ENCODE measurements around the gene ZNF224.
A peak's percentile ranks its signal among the peaks of the same experiment; 100 is the strongest.
"Not testable (repeated sequence)": the region's sequence is repeated elsewhere in the genome, so short reads cannot be mapped to it uniquely, and the experiment has no call there.

The ZNF224 gene

GRCh38 chr19:44113138-44113783, 19.1 kb downstream of the ZNF224 start, which contains the start of gene ZNF225:
ZNF225 (plus strand) TSS chr19:44113399; CDS start chr19:44115828, 2,429 bp downstream.
- DNase-seq (ENCODE audit: low read depth) = peak; percentile 95
- TF ChIP-seq MYC (IDR thresholded peaks at IDR 0.05; ENCODE audit: low read depth, low read length) = peak; percentile 30; the same call in 1 of the 2 replicates
- no peak for TF ChIP-seq MAX (IDR thresholded peaks at IDR 0.05; ENCODE audit: low read depth, low read length)
- TF ChIP-seq CTCF (IDR thresholded peaks at IDR 0.05; ENCODE audit: low read depth, low read length) = no peak
- TF ChIP-seq POLR2A (IDR thresholded peaks at IDR 0.05; ENCODE audit: extremely low read depth, insufficient read length) = peak; percentile 47
- H3K4me3 ChIP-seq (ENCODE audit: low read depth, low read length) = peak within 1 kb of the TSS; percentile 89

- peak; percentile 8 for DNase-seq (ENCODE audit: low read depth)
- TF ChIP-seq POLR2A (IDR thresholded peaks at IDR 0.05; ENCODE audit: extremely low read depth, insufficient read length) (no peak), MAX (IDR thresholded peaks at IDR 0.05; ENCODE audit: low read depth, low read length) (no peak), MYC (IDR thresholded peaks at IDR 0.05; ENCODE audit: low read depth, low read length) (no peak), CTCF (IDR thresholded peaks at IDR 0.05; ENCODE audit: low read depth, low read length) (no peak)
- H3K4me3 ChIP-seq (ENCODE audit: low read depth, low read length) = peak overlapping the region; percentile 89
These were observed 19.7 kb downstream of the ZNF224 start for GRCh38 chr19:44113784-44114390.

GRCh38 chr19:44121162-44121561, 27.0 kb downstream of the ZNF224 start:
- not testable (repeated sequence) for H3K4me3 ChIP-seq (ENCODE audit: low read depth, low read length); DNase-seq (ENCODE audit: low read depth)

- TF ChIP-seq MAX (IDR thresholded peaks at IDR 0.05; ENCODE audit: low read depth, low read length) = no peak
- no peak for TF ChIP-seq POLR2A (IDR thresholded peaks at IDR 0.05; ENCODE audit: extremely low read depth, insufficient read length)
- no peak for TF ChIP-seq CTCF (IDR thresholded peaks at IDR 0.05; ENCODE audit: low read depth, low read length)
- TF ChIP-seq MYC (IDR thresholded peaks at IDR 0.05; ENCODE audit: low read depth, low read length) = no peak
- no peak for DNase-seq (ENCODE audit: low read depth)
- no peak overlapping the region for H3K4me3 ChIP-seq (ENCODE audit: low read depth, low read length)
These were observed 37.8 kb downstream of the ZNF224 start for GRCh38 chr19:44131955-44132354.

GRCh38 chr19:44141191-44142058, 47.3 kb downstream of the ZNF224 start, which contains the start of gene ZNF234:
ZNF234 (plus strand) TSS chr19:44141554; CDS start chr19:44144633, 3,079 bp downstream.
- TF ChIP-seq MYC (IDR thresholded peaks at IDR 0.05; ENCODE audit: low read depth, low read length) (no peak), MAX (IDR thresholded peaks at IDR 0.05; ENCODE audit: low read depth, low read length) (no peak; the same call in 1 of the 2 replicates), CTCF (IDR thresholded peaks at IDR 0.05; ENCODE audit: low read depth, low read length) (no peak), POLR2A (IDR thresholded peaks at IDR 0.05; ENCODE audit: extremely low read depth, insufficient read length) (no peak)
- H3K4me3 ChIP-seq (ENCODE audit: low read depth, low read length) = peak within 1 kb of the TSS; percentile 89
- DNase-seq (ENCODE audit: low read depth) = peak; percentile 80

- peak; percentile 12 for DNase-seq (ENCODE audit: low read depth)
- no peak for TF ChIP-seq MAX (IDR thresholded peaks at IDR 0.05; ENCODE audit: low read depth, low read length)
- no peak for TF ChIP-seq MYC (IDR thresholded peaks at IDR 0.05; ENCODE audit: low read depth, low read length)
- no peak for TF ChIP-seq POLR2A (IDR thresholded peaks at IDR 0.05; ENCODE audit: extremely low read depth, insufficient read length)
- no peak for TF ChIP-seq CTCF (IDR thresholded peaks at IDR 0.05; ENCODE audit: low read depth, low read length)
- peak overlapping the region; percentile 89 for H3K4me3 ChIP-seq (ENCODE audit: low read depth, low read length)
These were observed 47.9 kb downstream of the ZNF224 start for GRCh38 chr19:44142059-44142433.
